Measurements from ENCODE around the gene E2F2. TPM values are rescaled to one million over a fixed set of nuclear protein-coding genes. Genes with fewer than 3 reads are reported as not detected.
A peak's percentile ranks its signal among the peaks of the same experiment; 100 is the strongest.

The E2F2 gene
- total and polyA plus RNA-seq, 7 experiments from 2014 or later, result 0.14 to 65.7 (median 2.5) TPM; not detected in 3

DNA sequence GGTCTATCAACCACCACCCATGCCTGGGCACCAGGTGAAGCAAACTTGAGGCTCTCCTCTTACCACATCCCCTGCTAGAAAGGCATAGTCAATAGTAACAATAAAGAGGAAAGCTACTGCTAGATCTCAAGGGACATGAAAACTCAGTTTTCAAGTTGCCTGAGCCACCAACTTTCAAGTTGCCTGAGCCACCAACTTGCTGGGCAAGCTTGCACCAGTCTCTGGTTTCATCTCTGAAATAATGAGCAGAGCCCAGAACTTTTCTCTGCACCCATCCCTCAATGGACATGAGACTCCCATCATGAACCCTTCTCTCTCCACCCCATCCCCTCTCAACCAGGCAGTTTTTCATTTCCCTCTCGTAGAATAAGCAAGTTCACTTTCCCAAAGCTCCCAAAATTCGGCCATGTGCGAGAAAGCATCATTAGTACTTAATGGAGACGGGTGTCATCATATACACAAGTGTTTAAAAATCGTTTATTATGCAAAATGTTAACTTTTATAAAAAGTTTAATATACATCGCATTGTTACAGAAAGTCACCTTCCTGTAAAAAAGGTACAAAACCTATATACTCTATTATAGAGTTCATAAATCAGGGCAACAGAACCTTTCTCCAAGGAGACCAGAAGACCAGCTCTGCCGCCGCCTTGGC is 26.6 kb upstream of the E2F2 start:
- Histone ChIP-seq H3K27ac (ENCODE audit: low read depth, low read length) (peak overlapping the region; percentile 91), H3K36me3 (ENCODE audit: control insufficient read depth in 2 of 3, insufficient read depth in 3 of 3, low read length in 3 of 3) (peaks cover 0 to 10% (median 0%) of the 10 kb centered on the region in 3 experiments), H3K9me3 (ENCODE audit: control insufficient read depth in 2 of 3, low read length in 3 of 3) (no peaks in the 10 kb centered on the region), H3K27me3 (ENCODE audit: control insufficient read depth in 2 of 2, insufficient read depth in 2 of 2, low read length in 2 of 2) (no peaks in the 10 kb centered on the region), H3K4me1 (ENCODE audit: control insufficient read depth in 2 of 2, insufficient read depth in 2 of 2, low read length in 2 of 2) (peaks cover 21 to 51% of the 10 kb centered on the region in 2 donors), H3K4me3 (ENCODE audit: low read length) (peak overlapping the region; percentile 94)
- ChIA-PET POLR2A (interaction anchor here (0.6 to 57.7 kb wide), 12 partner anchors 9 to 914 kb away, joined by 3 to 1267 read pairs (median 22); no protein-coding TSS in a partner anchor), CTCF (interaction anchor here (1.6 to 25.8 kb wide), 7 partner anchors 12 to 75 kb away, joined by 5 to 643 read pairs (median 13); no protein-coding TSS in a partner anchor)
- DNase-seq, result no peak
- H3K4me1 Mint-ChIP-seq, result peaks cover 46 to 77% (median 71%) of the 10 kb centered on the region in 7 donors
- peaks cover 0 to 38% (median 0%) of the 10 kb centered on the region in 5 donors for H3K27me3 Mint-ChIP-seq
- intact Hi-C loops (cut with micrococcal nuclease), result loop anchor here (2.0 to 10.0 kb wide), 5 partner anchors 19 to 187 kb away; partner anchors contain the start of genes E2F2 (in 1 of the 2) and ELOA (in 1 of the 2)
- H3K9me3 Mint-ChIP-seq, result peaks cover 0 to 3% (median 0%) of the 10 kb centered on the region in 11 donors
- H3K27ac Mint-ChIP-seq, result peak overlapping the region; percentile 63 to 98 (median 92)
- no peak for ATAC-seq
- H3K36me3 Mint-ChIP-seq, result peaks cover 0 to 5% (median 4%) of the 10 kb centered on the region in 5 donors
- peak overlapping the region; percentile 85 to 98 (median 93) for H3K4me3 Mint-ChIP-seq

DNA sequence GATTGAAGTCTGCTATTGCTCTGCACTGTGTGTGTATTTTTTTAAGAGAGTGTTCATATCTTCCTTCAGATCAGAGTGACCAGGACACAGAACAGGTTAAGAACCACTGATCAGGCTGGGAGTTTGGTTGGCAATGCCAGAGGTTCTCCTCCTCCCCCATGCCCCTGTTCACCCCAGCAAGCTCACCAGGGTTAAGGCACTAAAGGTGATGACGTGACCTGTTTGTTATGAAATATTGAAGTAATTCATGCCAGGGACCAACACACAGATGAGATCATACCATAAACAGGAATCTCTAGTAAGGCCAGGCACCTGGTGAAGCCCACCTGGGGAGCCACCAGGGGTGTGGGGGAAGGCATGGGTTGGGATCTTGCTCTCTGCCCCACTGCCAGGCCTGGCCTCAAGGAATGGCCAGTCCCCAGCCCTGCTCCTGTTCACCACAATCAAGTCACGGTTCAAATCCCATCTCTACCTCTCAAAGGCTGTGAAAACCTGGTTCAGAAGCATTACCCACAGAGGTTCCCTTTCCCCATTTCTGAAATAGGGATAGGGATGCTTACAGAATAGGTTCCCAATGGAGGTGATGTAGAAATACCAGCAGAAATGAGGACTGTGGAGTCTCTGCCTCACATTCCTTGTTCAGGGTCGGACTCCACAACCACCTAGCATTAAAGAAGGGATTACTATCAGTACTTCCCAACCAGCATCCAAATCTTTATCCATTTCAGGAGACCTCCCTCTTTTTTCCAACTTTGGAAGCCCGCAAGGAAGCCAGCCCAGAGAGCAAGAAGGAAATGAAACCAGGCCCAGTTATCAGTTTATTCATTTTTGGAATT is 25.8 kb upstream of the E2F2 start:
- Histone ChIP-seq H3K27me3 (ENCODE audit: control insufficient read depth in 2 of 2, insufficient read depth in 2 of 2, low read length in 2 of 2) (no peaks in the 10 kb centered on the region), H3K36me3 (ENCODE audit: control insufficient read depth in 2 of 3, insufficient read depth in 3 of 3, low read length in 3 of 3) (peaks cover 0 to 10% (median 0%) of the 10 kb centered on the region in 3 experiments), H3K4me1 (ENCODE audit: control insufficient read depth in 2 of 2, insufficient read depth in 2 of 2, low read length in 2 of 2) (peaks cover 21 to 44% of the 10 kb centered on the region in 2 donors), H3K4me3 (ENCODE audit: low read length) (peak overlapping the region; percentile 94), H3K27ac (ENCODE audit: low read depth, low read length) (peak overlapping the region; percentile 91), H3K9me3 (ENCODE audit: control insufficient read depth in 2 of 3, low read length in 3 of 3) (no peaks in the 10 kb centered on the region)
- ATAC-seq, result no peak
- peaks cover 0 to 3% (median 0%) of the 10 kb centered on the region in 11 donors for H3K9me3 Mint-ChIP-seq
- ChIA-PET CTCF (interaction anchor here (1.4 to 25.8 kb wide), 9 partner anchors 11 to 76 kb away, joined by 4 to 643 read pairs (median 14); no protein-coding TSS in a partner anchor), POLR2A (interaction anchor here (0.6 to 57.7 kb wide), 14 partner anchors 8 to 76 kb away, joined by 3 to 1267 read pairs (median 28); no protein-coding TSS in a partner anchor)
- H3K27me3 Mint-ChIP-seq, result peaks cover 0 to 31% (median 0%) of the 10 kb centered on the region in 5 donors
- DNase-seq, result peak in 3 of 9 donors; percentile 34 to 66 (median 38)
- peak overlapping the region; percentile 66 to 98 (median 92) for H3K27ac Mint-ChIP-seq
- H3K4me3 Mint-ChIP-seq, result peak overlapping the region; percentile 85 to 98 (median 93)
- H3K36me3 Mint-ChIP-seq, result peaks cover 0 to 5% (median 4%) of the 10 kb centered on the region in 5 donors
- H3K4me1 Mint-ChIP-seq, result peaks cover 40 to 77% (median 66%) of the 10 kb centered on the region in 7 donors
- intact Hi-C loops (cut with micrococcal nuclease), result loop anchor here (5.0 to 10.0 kb wide), 2 partner anchors 35 to 188 kb away; partner anchors contain the start of gene ELOA (in 1 of the 2)

GRCh38 chr1:23555986-23556634 is 25.1 kb upstream of the E2F2 start:
- peaks cover 0 to 5% (median 4%) of the 10 kb centered on the region in 5 donors for H3K36me3 Mint-ChIP-seq
- peaks cover 0 to 10% (median 0%) of the 10 kb centered on the region in 3 experiments for H3K36me3 ChIP-seq (ENCODE audit: control insufficient read depth in 2 of 3, insufficient read depth in 3 of 3, low read length in 3 of 3)
- peaks cover 0 to 24% (median 0%) of the 10 kb centered on the region in 5 donors for H3K27me3 Mint-ChIP-seq
- peaks cover 21 to 44% of the 10 kb centered on the region in 2 donors for H3K4me1 ChIP-seq (ENCODE audit: control insufficient read depth in 2 of 2, insufficient read depth in 2 of 2, low read length in 2 of 2)
- H3K4me3 Mint-ChIP-seq, result peak overlapping the region; percentile 85 to 98 (median 93)
- CTCF ChIA-PET, result interaction anchor here (1.4 to 25.8 kb wide), 9 partner anchors 11 to 77 kb away, joined by 4 to 643 read pairs (median 6); no protein-coding TSS in a partner anchor
- intact Hi-C loops (cut with micrococcal nuclease), result loop anchor here (1.0 to 10.0 kb wide), 7 partner anchors 25 to 189 kb away; partner anchors contain the start of genes E2F2 (in 1 of the 2) and ELOA (in 1 of the 2)
- peak in 2 of 9 donors; percentile 25 to 39 for DNase-seq
- H3K4me1 Mint-ChIP-seq, result peaks cover 38 to 75% (median 66%) of the 10 kb centered on the region in 7 donors
- H3K9me3 ChIP-seq (ENCODE audit: control insufficient read depth in 2 of 3, low read length in 3 of 3), result no peaks in the 10 kb centered on the region
- H3K27ac ChIP-seq (ENCODE audit: low read depth, low read length), result peak overlapping the region; percentile 91
- peak overlapping the region; percentile 66 to 98 (median 92) for H3K27ac Mint-ChIP-seq
- H3K4me3 ChIP-seq (ENCODE audit: low read length), result peak overlapping the region; percentile 94
- no peak for ATAC-seq
- no peaks in the 10 kb centered on the region for H3K27me3 ChIP-seq (ENCODE audit: control insufficient read depth in 2 of 2, insufficient read depth in 2 of 2, low read length in 2 of 2)
- POLR2A ChIA-PET, result interaction anchor here (0.6 to 57.7 kb wide), 15 partner anchors 9 to 188 kb away, joined by 3 to 1267 read pairs (median 8); partner anchors contain the start of gene ELOA
- peaks cover 0 to 3% (median 0%) of the 10 kb centered on the region in 11 donors for H3K9me3 Mint-ChIP-seq

GRCh38 chr1:23555270-23555985 is 24.4 kb upstream of the E2F2 start:
- intact Hi-C loops (cut with micrococcal nuclease), result loop anchor here (1.0 to 10.0 kb wide), 7 partner anchors 25 to 189 kb away; partner anchors contain the start of genes E2F2 (in 1 of the 2) and ELOA (in 1 of the 2)
- ChIA-PET POLR2A (interaction anchor here (0.6 to 57.7 kb wide), 16 partner anchors 10 to 211 kb away, joined by 3 to 1267 read pairs (median 6); partner anchors contain the start of genes ELOA and HNRNPR), CTCF (interaction anchor here (0.6 to 25.8 kb wide), 16 partner anchors 9 to 78 kb away, joined by 3 to 643 read pairs (median 4); no protein-coding TSS in a partner anchor)
- H3K9me3 ChIP-seq (ENCODE audit: control insufficient read depth in 2 of 3, low read length in 3 of 3), result no peaks in the 10 kb centered on the region
- H3K27ac ChIP-seq (ENCODE audit: low read depth, low read length), result peak overlapping the region; percentile 91
- Mint-ChIP-seq H3K36me3 (peaks cover 0 to 5% (median 4%) of the 10 kb centered on the region in 5 donors), H3K4me1 (peaks cover 36 to 75% (median 65%) of the 10 kb centered on the region in 7 donors), H3K27ac (peak overlapping the region; percentile 84 to 98 (median 92)), H3K4me3 (peak overlapping the region; percentile 85 to 98 (median 92)), H3K9me3 (peaks cover 0 to 3% (median 0%) of the 10 kb centered on the region in 11 donors), H3K27me3 (peaks cover 0 to 18% (median 0%) of the 10 kb centered on the region in 5 donors)
- DNase-seq, result no peak
- peak; percentile 3 for ATAC-seq
- H3K36me3 ChIP-seq (ENCODE audit: control insufficient read depth in 2 of 3, insufficient read depth in 3 of 3, low read length in 3 of 3), result peaks cover 0 to 10% (median 0%) of the 10 kb centered on the region in 3 experiments
- peaks cover 21 to 48% of the 10 kb centered on the region in 2 donors for H3K4me1 ChIP-seq (ENCODE audit: control insufficient read depth in 2 of 2, insufficient read depth in 2 of 2, low read length in 2 of 2)
- peak overlapping the region; percentile 94 for H3K4me3 ChIP-seq (ENCODE audit: low read length)
- H3K27me3 ChIP-seq (ENCODE audit: control insufficient read depth in 2 of 2, insufficient read depth in 2 of 2, low read length in 2 of 2), result no peaks in the 10 kb centered on the region
